Muscle layer of duodenum (tissue), 2 donors: ENCODE results near the gene NDRG2.
"Not testable (repeated sequence)": the region's sequence is repeated elsewhere in the genome, so short reads cannot be mapped to it uniquely, and the experiment has no call there.

Source experiments
- H3K27ac ChIP-seq: one replicate; pipeline ENCODE4 v1.7.0; 2013; ENCODE audit warnings: mild to moderate bottlenecking, low read length
- H3K27me3 ChIP-seq: one replicate; pipeline ENCODE4 v1.7.0; 2013; ENCODE audit warnings: low read depth, mild to moderate bottlenecking, control low read depth, low read length
- H3K36me3 ChIP-seq, 2 donors: one replicate each; pipeline ENCODE4 v1.7.0; 2013; ENCODE audit warnings: low read length in 2 of 2, control low read depth in 1 of 2, mild to moderate bottlenecking in 1 of 2; ENCODE audit not compliant: insufficient read depth in 2 of 2, control insufficient read depth in 1 of 2
- H3K4me1 ChIP-seq, 2 donors: one replicate each; pipeline ENCODE4 v1.7.0; 2013; ENCODE audit warnings: low read length in 2 of 2, mild to moderate bottlenecking in 2 of 2, control low read depth in 1 of 2, moderate library complexity in 1 of 2; ENCODE audit not compliant: insufficient read depth in 2 of 2, control insufficient read depth in 1 of 2
- H3K4me3 ChIP-seq, 2 donors: one replicate each; pipeline ENCODE4 v1.7.0; 2013; ENCODE audit warnings: low read length in 2 of 2, low read depth in 1 of 2, mild to moderate bottlenecking in 1 of 2
- H3K9me3 ChIP-seq, 2 donors: one replicate each; pipeline ENCODE4 v1.7.0; 2013; ENCODE audit warnings: low read length in 2 of 2, control low read depth in 1 of 2, mild to moderate bottlenecking in 1 of 2; ENCODE audit not compliant: control insufficient read depth in 1 of 2
- donor health status: healthy.

Gene NDRG2

GRCh38 chr14:21018286-21018685 is 6.6 kb downstream of the NDRG2 start:
- H3K27me3 ChIP-seq = no peaks in the 10 kb centered on the region
- H3K4me3 ChIP-seq = no peak overlapping the region
- peaks cover 33 to 39% of the 10 kb centered on the region in 2 donors for H3K36me3 ChIP-seq
- H3K27ac ChIP-seq = no peak overlapping the region
- H3K9me3 ChIP-seq = no peaks in the 10 kb centered on the region
- peaks cover 4 to 23% of the 10 kb centered on the region in 2 donors for H3K4me1 ChIP-seq

GRCh38 chr14:21017528-21018245 is 7.2 kb downstream of the NDRG2 start:
- H3K27ac ChIP-seq = no peak overlapping the region
- peaks cover 0 to 21% of the 10 kb centered on the region in 2 donors for H3K4me1 ChIP-seq
- no peak overlapping the region for H3K4me3 ChIP-seq
- peaks cover 33 to 39% of the 10 kb centered on the region in 2 donors for H3K36me3 ChIP-seq
- H3K9me3 ChIP-seq = no peaks in the 10 kb centered on the region
- H3K27me3 ChIP-seq = no peaks in the 10 kb centered on the region

GRCh38 chr14:21016413-21017190 is 8.3 kb downstream of the NDRG2 start:
- H3K36me3 ChIP-seq = peaks cover 33 to 38% of the 10 kb centered on the region in 2 donors
- peaks cover 0 to 13% of the 10 kb centered on the region in 2 donors for H3K4me1 ChIP-seq

GRCh38 chr14:21015312-21015711 is 9.5 kb downstream of the NDRG2 start:
- Histone ChIP-seq H3K9me3 (no peaks in the 10 kb centered on the region), H3K36me3 (peaks cover 27 to 32% of the 10 kb centered on the region in 2 donors), H3K27me3 (no peaks in the 10 kb centered on the region), H3K4me1 (peaks cover 0 to 13% of the 10 kb centered on the region in 2 donors), H3K4me3 (no peak overlapping the region), H3K27ac (no peak overlapping the region)

More at GRCh38 chr14:21016413-21017190, 8.3 kb downstream of the NDRG2 start:
- Histone ChIP-seq H3K4me3 (no peak overlapping the region), H3K27me3 (no peaks in the 10 kb centered on the region), H3K9me3 (no peaks in the 10 kb centered on the region), H3K27ac (no peak overlapping the region)

GRCh38 chr14:21014761-21015190 is 10.1 kb downstream of the NDRG2 start:
- no peak overlapping the region for H3K27ac ChIP-seq
- no peak overlapping the region for H3K4me3 ChIP-seq

GRCh38 chr14:21011136-21011535 is 13.7 kb downstream of the NDRG2 start:
- Histone ChIP-seq H3K9me3 (no peaks in the 10 kb centered on the region), H3K4me1 (peaks cover 0 to 8% of the 10 kb centered on the region in 2 donors), H3K27ac (no peak overlapping the region), H3K27me3 (no peaks in the 10 kb centered on the region), H3K36me3 (no peaks in the 10 kb centered on the region), H3K4me3 (no peak overlapping the region)

More at GRCh38 chr14:21014761-21015190, 10.1 kb downstream of the NDRG2 start:
- no peaks in the 10 kb centered on the region for H3K27me3 ChIP-seq
- H3K9me3 ChIP-seq = no peaks in the 10 kb centered on the region
- peaks cover 0 to 13% of the 10 kb centered on the region in 2 donors for H3K4me1 ChIP-seq
- peaks cover 24 to 29% of the 10 kb centered on the region in 2 donors for H3K36me3 ChIP-seq

GRCh38 chr14:21009721-21010120 is 15.1 kb downstream of the NDRG2 start:
- not testable (repeated sequence) for H3K36me3 ChIP-seq, H3K9me3 ChIP-seq, H3K27me3 ChIP-seq, H3K27ac ChIP-seq, H3K4me3 ChIP-seq, H3K4me1 ChIP-seq

GRCh38 chr14:21003788-21004346 is 21.0 kb downstream of the NDRG2 start:
- no peak overlapping the region for H3K4me3 ChIP-seq

GRCh38 chr14:21001218-21001617 is 23.6 kb downstream of the NDRG2 start:
- no peak overlapping the region for H3K27ac ChIP-seq
- no peaks in the 10 kb centered on the region for H3K9me3 ChIP-seq
- H3K4me3 ChIP-seq = no peak overlapping the region
- H3K27me3 ChIP-seq = no peaks in the 10 kb centered on the region
- H3K4me1 ChIP-seq = no peaks in the 10 kb centered on the region
- peaks cover 5 to 9% of the 10 kb centered on the region in 2 donors for H3K36me3 ChIP-seq

More at GRCh38 chr14:21003788-21004346, 21.0 kb downstream of the NDRG2 start:
- no peaks in the 10 kb centered on the region for H3K36me3 ChIP-seq
- no peaks in the 10 kb centered on the region for H3K27me3 ChIP-seq
- H3K4me1 ChIP-seq = no peaks in the 10 kb centered on the region
- no peak overlapping the region for H3K27ac ChIP-seq
- H3K9me3 ChIP-seq = no peaks in the 10 kb centered on the region

GRCh38 chr14:20999591-20999990 is 25.3 kb downstream of the NDRG2 start:
- H3K9me3 ChIP-seq = no peaks in the 10 kb centered on the region
- no peaks in the 10 kb centered on the region for H3K27me3 ChIP-seq
- no peak overlapping the region for H3K27ac ChIP-seq
- no peaks in the 10 kb centered on the region for H3K4me1 ChIP-seq
- peaks cover 21 to 25% of the 10 kb centered on the region in 2 donors for H3K36me3 ChIP-seq
- no peak overlapping the region for H3K4me3 ChIP-seq

- no peak within 1 kb of the TSS for H3K27ac ChIP-seq
- H3K36me3 ChIP-seq = peaks cover 29 to 33% of the 10 kb centered on the region in 2 donors
- H3K4me1 ChIP-seq = no peaks in the 10 kb centered on the region
- no peak within 1 kb of the TSS for H3K4me3 ChIP-seq
- H3K27me3 ChIP-seq = no peaks in the 10 kb centered on the region
- no peaks in the 10 kb centered on the region for H3K9me3 ChIP-seq
These were observed 26.0 kb downstream of the NDRG2 start, which contains the start of gene SLC39A2 for GRCh38 chr14:20998674-20999366. TSS of gene SLC39A2 (plus strand) at chr14:20999293. CDS start at chr14:20999447, 154 bp downstream.
